Measurements from ENCODE around the gene PBOV1.

The PBOV1 gene

GRCh38 chr6:138218449-138218848, at the start of gene PBOV1:
TSS of gene PBOV1 (minus strand) at chr6:138218491. CDS start at chr6:138218395, 96 bp downstream.
- no peak for DNase-seq

DNA sequence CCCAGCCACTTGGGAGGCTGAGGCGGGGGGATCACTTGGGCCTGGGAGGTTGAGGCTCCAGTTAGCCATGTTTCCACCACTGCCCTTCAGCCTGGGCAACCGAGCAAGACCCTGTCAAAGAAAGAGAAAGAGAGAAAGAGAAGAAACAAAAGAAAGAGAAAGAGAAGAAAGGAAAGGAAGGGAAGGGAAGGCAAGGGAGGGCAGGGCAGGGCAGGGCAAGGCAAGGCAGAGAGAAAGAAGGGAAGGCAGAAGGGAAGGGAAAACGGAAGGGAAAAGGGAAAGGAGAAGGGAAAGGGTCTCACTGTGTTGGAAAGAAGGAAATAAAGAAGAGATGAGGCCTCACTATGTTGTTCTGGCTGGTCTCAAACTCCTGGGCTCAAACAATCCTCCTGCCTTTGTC, 47.8 kb upstream of the PBOV1 start:
- DNase-seq = no peak

DNA sequence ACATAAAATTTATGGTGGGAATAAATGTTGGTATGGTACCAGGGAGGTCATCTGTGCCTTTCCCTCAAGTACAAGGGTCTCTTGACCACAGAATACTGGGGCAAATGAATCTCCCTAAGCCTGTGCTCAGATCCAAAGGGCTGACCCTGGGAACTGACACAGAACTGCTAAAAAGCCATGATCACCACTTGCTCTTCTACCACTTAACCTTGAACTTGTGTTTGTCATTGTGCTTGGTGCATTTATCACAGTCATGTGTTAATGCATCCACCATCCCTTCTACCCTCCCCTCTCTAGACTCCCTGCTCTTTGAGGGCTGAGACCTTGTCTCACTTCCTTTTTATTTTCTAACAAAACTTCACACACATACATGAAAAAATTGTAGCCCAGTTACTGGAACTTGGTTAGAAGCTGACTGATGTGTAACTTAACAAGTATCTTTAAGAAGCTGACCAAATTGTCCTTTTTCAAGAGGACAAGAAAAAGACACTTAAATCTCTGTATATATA, 46.1 kb upstream of the PBOV1 start:
- no peak for DNase-seq

DNA sequence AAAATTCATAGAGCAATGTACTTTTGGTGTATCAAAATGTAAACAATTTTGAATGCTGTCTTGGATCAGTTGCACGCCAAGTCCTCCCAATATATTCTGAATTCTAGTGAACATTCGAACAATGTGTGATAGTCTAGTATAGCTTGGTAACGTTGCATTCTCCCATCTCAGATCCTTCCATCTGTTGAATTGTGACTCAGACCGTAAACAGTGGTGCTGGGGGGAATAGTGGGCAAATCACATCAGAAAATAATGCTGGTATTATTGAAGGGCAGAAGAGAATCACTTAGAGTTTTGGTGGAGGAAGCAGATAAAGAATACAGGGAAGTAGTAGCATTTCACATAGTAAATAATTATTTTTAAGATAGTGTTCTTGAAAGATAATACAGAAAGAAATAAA, 45.7 kb upstream of the PBOV1 start:
- DNase-seq = no peak

GRCh38 chr6:138261116-138261780, 43.0 kb upstream of the PBOV1 start:
- no peak for DNase-seq

DNA sequence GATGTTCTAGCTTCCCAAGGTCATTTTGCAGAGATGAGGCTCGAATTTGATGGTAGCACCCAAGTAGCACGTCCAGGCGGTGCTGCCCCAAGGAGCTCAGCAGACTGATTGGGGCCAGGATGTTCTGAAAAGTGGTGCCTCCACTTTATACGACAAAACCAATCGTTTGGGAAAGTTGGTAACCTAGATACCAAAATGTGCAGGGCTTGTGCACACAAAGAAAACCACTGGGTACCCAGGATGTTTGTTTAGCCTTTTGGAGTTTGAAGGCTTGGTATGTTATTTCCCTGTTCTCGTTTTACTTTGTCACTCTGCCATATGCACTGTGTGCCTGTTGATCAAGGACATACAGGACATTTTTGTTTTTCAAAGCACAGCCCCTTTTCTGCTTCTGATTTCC, 40.7 kb upstream of the PBOV1 start:
- DNase-seq = no peak

GRCh38 chr6:138258197-138258596, 39.9 kb upstream of the PBOV1 start:
- no peak for DNase-seq

DNA sequence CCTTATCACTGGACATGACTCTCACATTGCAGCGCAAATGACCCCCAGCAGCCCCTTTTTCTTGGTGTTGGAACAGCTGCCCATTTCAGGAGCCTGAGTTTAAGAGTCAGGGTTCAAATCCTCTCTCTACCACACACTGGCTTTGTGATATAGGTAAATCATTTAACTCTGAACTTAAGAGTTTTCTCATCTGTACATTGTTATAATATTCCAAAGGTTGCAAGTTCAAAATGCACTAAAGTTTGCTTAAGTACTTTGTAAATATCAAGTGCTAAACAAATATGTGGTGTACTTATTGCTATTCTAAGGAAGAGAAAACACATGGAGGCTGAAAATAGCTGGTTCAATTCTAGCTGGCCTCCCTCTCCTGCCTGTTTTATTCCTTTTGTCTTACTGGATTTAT, 39.3 kb upstream of the PBOV1 start:
- no peak for DNase-seq

- DNase-seq = no peak
These were observed 37.2 kb upstream of the PBOV1 start for GRCh38 chr6:138255443-138255842.

GRCh38 chr6:138253731-138254130, 35.4 kb upstream of the PBOV1 start:
- DNase-seq = no peak

- DNase-seq = no peak
These were observed 32.4 kb upstream of the PBOV1 start for GRCh38 chr6:138250513-138251247.

GRCh38 chr6:138250053-138250452, 31.8 kb upstream of the PBOV1 start:
- DNase-seq = no peak

DNA sequence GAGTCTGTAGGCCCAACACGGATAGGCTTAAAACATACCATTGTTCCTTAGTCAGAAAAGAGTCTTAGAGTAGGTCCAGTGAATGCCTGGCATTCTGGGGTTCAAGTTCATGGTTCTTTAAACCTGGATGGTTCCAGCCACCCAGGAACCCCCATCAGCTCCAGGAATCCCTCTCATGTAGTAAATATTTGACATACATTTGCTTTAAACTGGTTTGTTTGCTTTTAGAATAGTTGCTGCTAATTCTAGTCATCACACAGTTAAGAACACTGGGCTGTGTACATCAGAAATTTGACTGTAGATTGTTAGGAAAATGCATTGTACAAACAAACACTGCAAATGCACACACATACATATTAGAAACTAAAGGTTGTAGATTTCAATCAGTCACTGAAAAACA, 30.6 kb upstream of the PBOV1 start:
- DNase-seq = no peak

GRCh38 chr6:138248011-138248410, 29.7 kb upstream of the PBOV1 start:
- DNase-seq = no peak

DNA sequence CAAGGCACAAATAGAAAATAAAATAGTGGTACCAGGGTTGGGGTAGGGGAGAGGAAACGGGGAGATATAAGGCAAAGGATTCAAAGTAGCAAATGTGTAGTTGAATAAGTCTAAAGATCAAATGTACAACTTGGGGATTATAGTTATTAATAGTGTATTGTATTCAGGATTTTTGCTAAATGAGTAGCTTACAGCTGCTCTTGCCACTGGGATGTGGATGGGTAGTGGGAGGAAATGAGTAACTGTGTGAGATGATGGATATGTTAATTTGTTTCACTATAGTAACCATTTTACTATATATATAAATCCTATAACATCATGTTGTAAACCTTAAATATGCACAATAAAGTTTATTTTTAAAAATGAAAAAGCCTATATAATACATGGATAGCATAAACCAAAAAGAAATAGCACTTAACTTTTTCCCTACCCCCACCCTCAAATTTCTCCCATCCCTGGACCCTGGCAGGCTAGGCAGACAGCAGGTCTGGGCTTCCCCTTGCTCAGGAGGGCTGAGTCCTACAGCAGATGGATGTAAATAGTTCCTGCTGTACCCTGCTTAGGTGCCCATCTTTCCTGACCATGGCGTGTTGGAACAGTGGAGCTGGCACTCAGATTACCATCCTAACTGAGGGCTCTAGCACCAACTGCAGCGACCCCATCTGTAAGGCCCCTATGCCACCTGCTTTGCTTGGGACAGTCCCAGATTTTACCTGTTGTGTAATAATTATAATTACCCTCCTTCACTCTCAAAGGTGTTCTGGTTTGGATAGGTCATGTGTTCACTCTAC, 28.6 kb upstream of the PBOV1 start:
- no peak for DNase-seq

- no peak for DNase-seq
These were observed 27.5 kb upstream of the PBOV1 start for GRCh38 chr6:138245751-138246150.

GRCh38 chr6:138242987-138243592, 24.8 kb upstream of the PBOV1 start:
- no peak for DNase-seq

DNA sequence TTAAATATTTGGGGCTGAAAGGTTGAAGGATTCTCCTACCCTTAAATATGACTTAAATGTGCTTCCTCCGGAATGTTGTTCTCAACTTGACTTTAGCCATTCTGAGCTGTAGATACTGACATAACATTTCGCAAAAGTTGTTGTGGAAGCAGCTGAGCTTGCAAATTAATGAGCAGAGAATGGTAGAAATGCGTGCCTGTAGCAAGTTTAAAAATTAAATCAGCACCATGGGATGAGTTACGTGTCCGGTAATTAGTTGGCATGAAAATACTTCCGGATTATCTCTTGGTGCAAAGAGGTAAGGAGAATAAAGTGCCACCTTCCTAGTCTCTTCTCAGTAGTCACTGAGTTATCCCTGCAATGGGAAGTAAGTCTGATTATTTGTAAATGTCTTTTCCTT, 23.6 kb upstream of the PBOV1 start:
- DNase-seq = no peak

DNA sequence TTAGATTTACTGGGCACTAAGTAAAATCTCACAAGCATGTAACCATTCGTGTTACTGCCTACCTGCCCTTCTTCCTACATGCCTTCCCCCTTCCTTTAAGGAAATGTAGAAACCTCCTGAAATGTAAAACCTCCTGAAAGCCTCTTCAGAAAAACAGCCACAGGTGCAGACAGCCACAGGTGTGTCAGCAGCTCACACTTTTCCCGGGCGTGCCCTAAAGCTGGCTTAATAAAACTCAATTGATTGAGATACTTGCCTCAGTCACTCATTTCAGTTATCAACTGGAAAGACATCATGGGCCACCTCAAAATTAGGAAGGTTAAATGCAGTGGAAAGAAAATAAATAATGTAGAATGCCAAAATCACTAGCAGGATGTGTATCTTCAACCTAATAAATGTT, 23.1 kb upstream of the PBOV1 start:
- DNase-seq = no peak

DNA sequence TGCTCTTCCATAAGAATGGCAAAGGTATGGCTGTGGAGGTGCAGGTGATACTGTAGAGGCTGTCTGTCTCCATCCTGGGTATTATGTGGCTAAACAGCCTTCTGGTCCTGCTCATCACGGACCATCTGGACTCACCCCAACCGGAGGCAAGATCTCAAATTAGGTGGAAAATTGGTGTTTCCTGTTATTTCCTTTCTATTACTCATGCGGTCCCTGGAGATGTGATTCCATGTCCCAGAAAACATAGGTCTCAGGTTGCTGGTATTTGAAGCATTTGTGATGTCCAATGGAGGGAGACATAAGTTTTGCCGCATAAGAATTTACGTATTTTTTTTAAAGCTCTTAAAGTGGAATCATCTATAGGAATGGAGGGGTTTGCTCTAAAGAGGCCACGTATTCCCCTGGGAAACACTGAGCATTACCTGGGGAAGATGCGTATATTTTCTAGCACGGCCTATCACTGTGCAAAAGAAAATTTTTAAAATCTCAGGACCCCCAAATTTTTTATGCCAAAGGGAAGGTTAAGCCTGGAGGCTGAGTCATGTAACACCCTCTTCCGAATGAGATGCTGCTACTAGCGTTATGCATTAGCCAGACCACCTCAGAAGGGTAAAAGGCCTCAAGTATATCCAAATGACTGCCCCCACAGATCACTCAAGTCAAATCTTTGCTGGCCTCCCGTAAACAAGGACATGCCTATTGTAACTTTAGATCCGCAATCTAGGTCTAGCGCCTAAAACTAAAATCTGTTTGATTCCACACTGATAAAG, 22.4 kb upstream of the PBOV1 start:
- no peak for DNase-seq

DNA sequence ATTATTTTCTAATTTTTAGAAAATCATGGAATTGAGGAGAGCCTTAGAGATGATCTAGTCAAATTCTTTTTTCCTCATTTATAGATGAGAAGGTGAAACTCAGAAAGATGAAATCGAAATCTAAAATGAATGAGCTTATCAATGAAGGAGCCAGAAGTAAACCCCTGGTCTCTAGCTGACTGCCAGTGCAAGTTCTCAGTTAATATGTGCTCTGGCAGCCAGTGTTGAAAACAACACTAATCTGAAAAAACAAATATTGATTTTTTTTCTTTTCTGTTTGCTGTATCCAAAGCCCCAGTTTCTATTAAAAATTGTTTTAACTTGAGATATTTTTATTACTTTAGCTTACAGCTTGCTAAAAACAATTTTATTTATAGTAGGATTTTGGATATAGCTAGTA, 21.5 kb upstream of the PBOV1 start:
- DNase-seq = no peak

GRCh38 chr6:138238368-138238767, 20.1 kb upstream of the PBOV1 start:
- no peak for DNase-seq

DNA sequence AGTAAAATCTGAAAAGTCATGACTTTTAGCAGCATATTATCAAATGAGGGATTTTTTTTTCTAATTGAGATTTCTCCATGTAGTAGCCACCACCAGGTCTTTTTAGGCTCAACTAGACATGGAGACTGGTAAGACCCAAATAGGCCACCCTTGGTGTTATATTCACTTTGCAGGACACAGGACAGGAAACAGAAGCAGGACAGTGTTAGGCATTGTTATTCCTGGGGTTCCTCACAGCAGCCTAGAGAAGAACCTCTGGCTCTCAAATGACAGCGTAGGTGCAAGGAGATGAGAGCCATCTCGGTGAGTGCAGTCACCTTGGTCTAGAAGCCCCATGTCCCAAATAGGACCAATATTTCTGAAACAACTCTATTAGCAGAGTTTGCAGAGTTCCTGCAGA, 19.2 kb upstream of the PBOV1 start:
- no peak for DNase-seq

Data from hematopoietic multipotent progenitor cell treated with erythropoietin and hydrocortisone succinate and interleukin-3 and kit ligand, for 4 days (in vitro differentiated cells).